Caco-2 (cell line): ENCODE results near the gene TNP2. TPM values are rescaled to one million over a fixed set of nuclear protein-coding genes. Genes with fewer than 3 reads are reported as not detected.

Source experiments
- BruUV-seq: library from RNA; stranded (reverse); fragments of 400-500 nt; replicated peaks from 2 replicates; lab custom pipeline; 2021; lab: Mats Ljungman, UMichigan
- CTCF ChIA-PET: fragments of 300-600 bp; sonication (Branson Sonifier 250); formaldehyde crosslinking; loops from one replicate; lab custom pipeline; 2022; ENCODE audit warnings: antibody characterized with exemption; lab: Charles Lee
- POLR2A ChIA-PET: fragments of 300-600 bp; sonication (Branson Sonifier 250); formaldehyde crosslinking; loops from one replicate; lab custom pipeline; 2022; ENCODE audit warnings: antibody characterized with exemption; lab: Charles Lee
- DNase-seq, 2 experiments: peaks; one replicate each; pipeline versions ENCODE4 v3.0.0 to v3.0.0-alpha.2; 2020 to 2022
- H3K27me3 ChIP-seq: replicated peaks from 2 replicates; pipeline ENCODE4 v1.6.0; 2011; ENCODE audit warnings: low read length; ENCODE audit not compliant: control insufficient read depth, insufficient read depth
- H3K36me3 ChIP-seq: 2 replicates; pipeline ENCODE4 v1.5.1; 2011; ENCODE audit warnings: low read length; ENCODE audit not compliant: control insufficient read depth, insufficient read depth
- H3K4me1 ChIP-seq: fragments of 250-450 bp; sonication (Bioruptor Pico); 2 replicates; pipeline ENCODE4 v1.5.1; 2020; ENCODE audit warnings: mild to moderate bottlenecking
- H3K4me3 ChIP-seq: 2 replicates; pipeline ENCODE4 v1.5.1; 2011; ENCODE audit warnings: low read depth, mild to moderate bottlenecking, control low read depth, low read length
- H3K9me3 ChIP-seq: fragments of 250-450 bp; sonication (Bioruptor Pico); 2 replicates; pipeline ENCODE4 v1.5.1; 2020; ENCODE audit warnings: mild to moderate bottlenecking, moderate library complexity
- H3K27ac Mint-ChIP-seq: one replicate; pipeline ENCODE4 v1.8.0; 2022; ENCODE audit warnings: mixed read lengths; ENCODE audit not compliant: unreplicated experiment
- H3K27me3 Mint-ChIP-seq: one replicate; pipeline ENCODE4 v1.8.0; 2022; ENCODE audit warnings: mixed read lengths; ENCODE audit not compliant: insufficient read depth, unreplicated experiment
- H3K36me3 Mint-ChIP-seq: one replicate; pipeline ENCODE4 v1.8.0; 2022; ENCODE audit warnings: mild to moderate bottlenecking, mixed read lengths; ENCODE audit not compliant: insufficient read depth, unreplicated experiment
- H3K4me1 Mint-ChIP-seq: one replicate; pipeline ENCODE4 v1.8.0; 2022; ENCODE audit warnings: low read depth, mixed read lengths; ENCODE audit not compliant: unreplicated experiment
- H3K4me3 Mint-ChIP-seq: one replicate; pipeline ENCODE4 v1.8.0; 2022; ENCODE audit warnings: mild to moderate bottlenecking, moderate library complexity, mixed read lengths; ENCODE audit not compliant: unreplicated experiment
- H3K9me3 Mint-ChIP-seq: one replicate; pipeline ENCODE4 v1.8.0; 2022; ENCODE audit warnings: mixed read lengths; ENCODE audit not compliant: unreplicated experiment
- CTCF ChIP-seq, 2 experiments: fragments of 200-600 bp in 1 of 2; IDR thresholded peaks; 1 replicate in 1 of 2; 2 replicates in 1 of 2; pipeline versions ENCODE4 v1.5.1 to v1.8.0; 2011 to 2022; ENCODE audit warnings: antibody characterized with exemption in 1 of 2, control low read depth in 1 of 2, inconsistent platforms in 1 of 2, low read depth in 1 of 2, low read length in 1 of 2, mild to moderate bottlenecking in 1 of 2, moderate library complexity in 1 of 2; ENCODE audit not compliant: insufficient read depth in 1 of 2, severe bottlenecking in 1 of 2, unreplicated experiment in 1 of 2
- intact Hi-C: fragments of 100-400 bp; cut with micrococcal nuclease; formaldehyde crosslinking; loops from one replicate; pipeline ENCODE4 v1.10.0; 2022; ENCODE audit not compliant: unreplicated experiment
- total RNA-seq: library from RNA; stranded (reverse); gene quantifications from 2 replicates; pipeline ENCODE4 v1.2.3, GENCODE V29; 2022

TNP2 gene
- total RNA-seq, 1 experiment from 2014 or later, result not detected

DNA sequence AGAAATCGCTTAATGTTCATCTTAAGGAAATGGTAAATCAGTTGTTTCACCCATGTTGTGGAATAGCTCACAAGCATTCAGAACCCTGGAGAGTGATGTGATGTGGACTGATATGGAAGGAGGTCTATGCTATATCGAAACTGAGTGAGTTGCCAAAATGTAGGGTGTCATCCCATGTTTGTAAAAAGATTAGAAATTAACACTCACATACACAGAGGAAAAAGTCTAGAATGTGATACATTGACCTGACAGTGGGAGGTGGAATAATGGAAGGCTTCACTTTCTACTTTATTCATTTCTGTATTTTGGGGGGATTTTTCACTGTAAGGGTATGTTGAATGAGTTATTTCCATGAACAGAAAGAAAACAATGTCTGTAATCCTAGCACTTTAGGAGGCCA is 16.7 kb upstream of the TNP2 start:
- Histone ChIP-seq H3K4me1 (peaks cover 4% of the 10 kb centered on the region), H3K27me3 (no peaks in the 10 kb centered on the region), H3K9me3 (no peaks in the 10 kb centered on the region), H3K36me3 (no peaks in the 10 kb centered on the region), H3K4me3 (no peak overlapping the region)
- Mint-ChIP-seq H3K27me3 (no peaks in the 10 kb centered on the region), H3K4me1 (peaks cover 12% of the 10 kb centered on the region), H3K9me3 (no peaks in the 10 kb centered on the region), H3K4me3 (no peak overlapping the region), H3K36me3 (no peaks in the 10 kb centered on the region), H3K27ac (no peak overlapping the region)
- no peak for DNase-seq
- ChIA-PET POLR2A (interaction anchor here (0.6 kb wide), 1 partner anchor 24 kb away, joined by 6 read pairs; no protein-coding TSS in a partner anchor), CTCF (no interaction called here)
- no peak for TF ChIP-seq CTCF (IDR thresholded peaks at IDR 0.05; ENCODE audit: insufficient read depth in 1 of 2, low read depth in 1 of 2, low read length in 1 of 2, severe bottlenecking in 1 of 2, unreplicated experiment in 1 of 2)
- intact Hi-C loops, result no loop called here
- no TSS peak for BruUV-seq

DNA sequence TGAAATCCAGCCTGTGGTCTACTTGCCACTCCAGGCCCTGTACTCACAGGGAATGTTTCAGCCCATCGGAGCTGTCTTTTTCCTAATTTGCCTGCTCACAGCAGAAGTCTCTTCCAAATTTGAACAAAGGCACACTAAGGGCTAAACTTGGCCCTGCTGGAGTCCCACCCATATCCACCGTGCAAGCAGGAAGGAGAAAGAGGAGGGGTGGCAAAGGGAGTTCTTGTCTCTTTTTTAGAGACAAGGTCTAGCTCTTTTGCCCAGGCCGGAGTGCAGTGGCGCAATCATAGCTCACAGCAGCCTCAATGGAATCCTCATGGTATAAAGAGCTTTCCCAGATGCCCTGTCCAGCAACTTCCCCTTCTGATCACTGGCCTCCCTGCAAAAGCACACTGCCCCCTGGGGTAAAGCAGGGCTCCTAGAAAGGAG is 14.7 kb upstream of the TNP2 start:
- no peaks in the 10 kb centered on the region for H3K9me3 Mint-ChIP-seq
- no TSS peak for BruUV-seq
- ChIA-PET POLR2A (interaction anchor here (0.6 to 1.1 kb wide), 2 partner anchors 28 to 363 kb away, joined by 3 to 7 read pairs; partner anchors contain the start of gene SOCS1), CTCF (interaction anchor here (0.9 to 1.5 kb wide), 3 partner anchors 24 to 88 kb away, joined by 3 to 7 read pairs (median 3); partner anchors contain the start of gene SOCS1)
- Histone ChIP-seq H3K36me3 (no peaks in the 10 kb centered on the region), H3K4me1 (peaks cover 19% of the 10 kb centered on the region), H3K9me3 (no peaks in the 10 kb centered on the region), H3K4me3 (no peak overlapping the region), H3K27me3 (no peaks in the 10 kb centered on the region)
- no peak overlapping the region for H3K27ac Mint-ChIP-seq
- peak in 1 of 2 experiments; percentile 32 for DNase-seq
- TF ChIP-seq CTCF (IDR thresholded peaks at IDR 0.05; ENCODE audit: insufficient read depth in 1 of 2, low read depth in 1 of 2, low read length in 1 of 2, severe bottlenecking in 1 of 2, unreplicated experiment in 1 of 2), result peak in 1 of 2 experiments; percentile 19
- intact Hi-C loops, result no loop called here
- no peaks in the 10 kb centered on the region for H3K27me3 Mint-ChIP-seq
- H3K4me1 Mint-ChIP-seq, result peaks cover 16% of the 10 kb centered on the region
- H3K4me3 Mint-ChIP-seq, result no peak overlapping the region
- no peaks in the 10 kb centered on the region for H3K36me3 Mint-ChIP-seq

GRCh38 chr16:11280616-11281522 is 11.7 kb upstream of the TNP2 start, which contains the start of gene PRM1:
Gene PRM1 (minus strand): TSS chr16:11281330. CDS start chr16:11281238, 92 bp downstream.
- DNase-seq, result no peak
- no TSS peak for BruUV-seq
- Mint-ChIP-seq H3K36me3 (no peaks in the 10 kb centered on the region), H3K4me3 (peak within 1 kb of the TSS; percentile 38), H3K4me1 (peaks cover 16% of the 10 kb centered on the region), H3K27me3 (no peaks in the 10 kb centered on the region), H3K27ac (peak within 1 kb of the TSS; percentile 87), H3K9me3 (no peaks in the 10 kb centered on the region)
- POLR2A ChIA-PET, result interaction anchor here (1.3 kb wide), 1 partner anchor 25 kb away, joined by 21 read pairs; the partner anchor contains the start of gene SOCS1
- H3K4me3 ChIP-seq, result no peak within 1 kb of the TSS
- CTCF ChIA-PET, result interaction anchor here (0.6 kb wide), 1 partner anchor 17 kb away, joined by 3 read pairs; no protein-coding TSS in a partner anchor
- no peak for TF ChIP-seq CTCF (IDR thresholded peaks at IDR 0.05; ENCODE audit: insufficient read depth in 1 of 2, low read depth in 1 of 2, low read length in 1 of 2, severe bottlenecking in 1 of 2, unreplicated experiment in 1 of 2)
- no peaks in the 10 kb centered on the region for H3K9me3 ChIP-seq
- peaks cover 21% of the 10 kb centered on the region for H3K4me1 ChIP-seq
- no peaks in the 10 kb centered on the region for H3K36me3 ChIP-seq
- H3K27me3 ChIP-seq, result no peaks in the 10 kb centered on the region
- intact Hi-C loops, result no loop called here
